MCF 10A (cell line): ENCODE results near the gene PKP2. TPM values are rescaled to one million over a fixed set of nuclear protein-coding genes. Genes with fewer than 3 reads are reported as not detected.

ENCODE experiments used
- BruUV-seq: library from RNA; stranded (reverse); fragments of 400-500 nt; replicated peaks from 2 replicates; lab custom pipeline; 2021; lab: Mats Ljungman, UMichigan
- CTCF ChIA-PET: fragments of 300-600 bp; sonication (Branson Sonifier 250); formaldehyde crosslinking; extraction: SDS; loops from one replicate; lab custom pipeline; 2021; ENCODE audit warnings: antibody characterized with exemption, inconsistent platforms; lab: Yijun Ruan, JAX
- POLR2A ChIA-PET: fragments of 300-600, 350-650 bp; sonication (Branson Sonifier 250); formaldehyde crosslinking; extraction: SDS; loops from one replicate; lab custom pipeline; 2020; ENCODE audit warnings: antibody characterized with exemption, inconsistent platforms; lab: Yijun Ruan, JAX
- DNase-seq: peaks from one replicate; pipeline ENCODE4 v3.0.0-alpha.2; 2018; ENCODE audit not compliant: unreplicated experiment
- H3K27ac Mint-ChIP-seq: one replicate; pipeline ENCODE4 v1.8.0; 2022; ENCODE audit warnings: mild to moderate bottlenecking, low read depth, mixed read lengths; ENCODE audit not compliant: unreplicated experiment
- H3K27me3 Mint-ChIP-seq: one replicate; pipeline ENCODE4 v1.8.0; 2022; ENCODE audit warnings: mixed read lengths; ENCODE audit not compliant: insufficient read depth, unreplicated experiment
- H3K36me3 Mint-ChIP-seq: one replicate; pipeline ENCODE4 v1.8.0; 2022; ENCODE audit warnings: mild to moderate bottlenecking, moderate library complexity, mixed read lengths; ENCODE audit not compliant: insufficient read depth, unreplicated experiment
- H3K4me1 Mint-ChIP-seq: one replicate; pipeline ENCODE4 v1.8.0; 2022; ENCODE audit warnings: mixed read lengths; ENCODE audit not compliant: insufficient read depth, unreplicated experiment
- H3K4me3 Mint-ChIP-seq: one replicate; pipeline ENCODE4 v1.8.0; 2022; ENCODE audit warnings: mild to moderate bottlenecking, moderate library complexity, mixed read lengths; ENCODE audit not compliant: unreplicated experiment
- H3K9me3 Mint-ChIP-seq: one replicate; pipeline ENCODE4 v1.8.0; 2022; ENCODE audit warnings: mixed read lengths; ENCODE audit not compliant: unreplicated experiment
- CTCF ChIP-seq: fragments of 200-600 bp; IDR thresholded peaks from one replicate; pipeline ENCODE4 v1.8.0; 2022; ENCODE audit warnings: antibody characterized with exemption, mild to moderate bottlenecking; ENCODE audit not compliant: unreplicated experiment
- intact Hi-C: fragments of 100-400 bp; cut with micrococcal nuclease; formaldehyde crosslinking; loops from 2 replicates; pipeline ENCODE4 v1.14.1; 2022
- total RNA-seq: library from RNA; stranded (reverse); gene quantifications from 2 replicates; pipeline ENCODE4 v1.2.3, GENCODE V29; 2022

Gene PKP2
- total RNA-seq, 1 experiment from 2014 or later: 88.0 TPM

DNA sequence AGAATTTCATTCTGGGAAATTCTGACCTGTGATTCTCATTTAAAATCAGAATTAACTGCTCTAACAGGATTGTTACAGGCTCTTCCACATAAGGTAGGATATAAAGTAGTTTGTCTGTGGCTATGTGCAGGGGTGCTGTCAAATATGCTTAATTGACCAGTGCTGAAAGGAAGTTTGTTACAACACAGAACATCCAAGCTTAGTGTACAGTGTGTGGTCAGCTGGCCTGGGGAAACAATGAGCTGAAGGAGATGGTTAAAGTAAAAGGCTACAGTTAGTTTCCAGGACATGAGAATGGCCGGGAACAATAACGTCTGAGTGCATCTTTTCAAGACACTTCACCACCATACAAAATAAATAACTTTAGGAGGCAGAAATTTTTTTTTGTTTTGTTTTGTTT lies 68.0 kb downstream of the PKP2 start:
- Mint-ChIP-seq H3K36me3 (peaks cover 69% of the 10 kb centered on the region), H3K27ac (peak overlapping the region; percentile 9)
- intact Hi-C loops: no loop called here

GRCh38 chr12:32828120-32828519 lies 68.5 kb downstream of the PKP2 start:
- intact Hi-C loops: no loop called here
- BruUV-seq: no TSS peak
- no peak for DNase-seq
- H3K4me3 Mint-ChIP-seq: no peak overlapping the region
- no peak for TF ChIP-seq CTCF
- H3K4me1 Mint-ChIP-seq: no peaks in the 10 kb centered on the region
- peaks cover 74% of the 10 kb centered on the region for H3K36me3 Mint-ChIP-seq
- no peaks in the 10 kb centered on the region for H3K9me3 Mint-ChIP-seq
- H3K27me3 Mint-ChIP-seq: no peaks in the 10 kb centered on the region
- CTCF ChIA-PET: interaction anchor here (0.8 to 1.2 kb wide), 3 partner anchors 9 to 72 kb away, joined by 3 to 4 read pairs (median 3); partner anchors contain the start of gene YARS2
- peak overlapping the region; percentile 9 for H3K27ac Mint-ChIP-seq
- POLR2A ChIA-PET: no interaction called here

More for the DNA sequence above, 68.0 kb downstream of the PKP2 start:
- no peak overlapping the region for H3K4me3 Mint-ChIP-seq
- POLR2A ChIA-PET: no interaction called here
- no peaks in the 10 kb centered on the region for H3K27me3 Mint-ChIP-seq
- BruUV-seq: no TSS peak
- DNase-seq: no peak
- no peak for TF ChIP-seq CTCF
- no peaks in the 10 kb centered on the region for H3K9me3 Mint-ChIP-seq
- H3K4me1 Mint-ChIP-seq: no peaks in the 10 kb centered on the region
- CTCF ChIA-PET: interaction anchor here (0.8 to 1.2 kb wide), 3 partner anchors 9 to 72 kb away, joined by 3 to 4 read pairs (median 3); partner anchors contain the start of gene YARS2

GRCh38 chr12:32826807-32827412 lies 69.7 kb downstream of the PKP2 start:
- no peak for TF ChIP-seq CTCF
- intact Hi-C loops: no loop called here
- CTCF ChIA-PET: interaction anchor here (0.7 to 0.8 kb wide), 2 partner anchors 73 to 80 kb away, joined by 4 read pairs; no protein-coding TSS in a partner anchor
- Mint-ChIP-seq H3K9me3 (no peaks in the 10 kb centered on the region), H3K4me3 (no peak overlapping the region), H3K27me3 (no peaks in the 10 kb centered on the region), H3K27ac (no peak overlapping the region), H3K36me3 (peaks cover 80% of the 10 kb centered on the region), H3K4me1 (no peaks in the 10 kb centered on the region)
- no peak for DNase-seq
- BruUV-seq: no TSS peak
- POLR2A ChIA-PET: interaction anchor here (0.6 kb wide), 1 partner anchor 15 kb away, joined by 3 read pairs; no protein-coding TSS in a partner anchor

- Mint-ChIP-seq H3K27ac (no peak overlapping the region), H3K27me3 (no peaks in the 10 kb centered on the region), H3K36me3 (peaks cover 85% of the 10 kb centered on the region), H3K9me3 (no peaks in the 10 kb centered on the region), H3K4me3 (no peak overlapping the region), H3K4me1 (no peaks in the 10 kb centered on the region)
- POLR2A ChIA-PET: interaction anchor here (0.7 kb wide), 1 partner anchor 57 kb away, joined by 3 read pairs; no protein-coding TSS in a partner anchor
- no peak for DNase-seq
- no peak for TF ChIP-seq CTCF
- intact Hi-C loops: no loop called here
- CTCF ChIA-PET: interaction anchor here (1.3 kb wide), 1 partner anchor 14 kb away, joined by 3 read pairs; no protein-coding TSS in a partner anchor
- no TSS peak for BruUV-seq
Measured at GRCh38 chr12:32824596-32824995, 72.0 kb downstream of the PKP2 start.
